ENCODE results near the gene RPL35.

Gene RPL35

DNA sequence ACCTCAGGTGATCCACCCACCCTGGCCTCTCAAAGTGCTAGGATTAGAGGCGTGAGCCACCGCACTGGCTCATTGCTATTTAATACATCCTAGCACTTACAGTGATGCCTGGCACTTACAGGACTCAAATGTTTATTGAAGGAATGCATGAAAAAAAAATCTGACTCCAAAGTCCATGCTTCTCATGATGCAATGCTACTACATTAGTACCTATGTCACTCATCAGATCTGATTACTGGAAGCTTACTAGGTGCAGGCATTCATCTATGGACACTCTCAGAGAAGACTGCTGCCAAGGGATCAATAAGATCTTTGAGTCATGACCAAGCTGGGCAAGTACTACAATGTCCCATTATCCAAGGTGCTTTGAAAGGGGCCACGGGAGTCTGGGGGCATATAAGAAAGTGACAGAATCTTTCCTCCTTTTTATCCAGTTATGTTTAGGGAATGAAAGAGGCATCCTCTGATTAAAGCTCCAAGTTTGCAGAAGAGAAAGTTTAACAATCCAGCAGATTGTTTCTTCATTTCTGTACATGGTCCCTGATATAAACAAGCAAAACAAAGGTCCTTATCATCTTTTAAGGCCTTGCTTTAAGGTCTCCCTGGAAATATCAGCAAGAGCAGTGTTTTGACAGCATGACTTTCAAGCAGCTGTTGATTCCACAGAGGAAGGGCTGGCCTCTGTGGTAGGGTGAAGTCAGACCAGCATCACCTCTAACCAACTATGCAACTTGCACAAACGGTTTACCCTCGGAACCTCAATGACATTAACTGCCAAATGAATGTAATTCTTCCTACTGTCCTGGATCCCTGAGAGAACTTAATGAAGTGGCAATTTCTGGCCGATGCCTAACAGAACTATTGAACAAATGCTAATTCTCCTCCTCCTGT lies 36.1 kb upstream of the RPL35 start:
- Histone ChIP-seq H3K36me3 (ENCODE audit: control insufficient read depth, insufficient read depth, low read length) (no peaks in the 10 kb centered on the region), H3K4me3 (ENCODE audit: low read depth, low read length) (no peak overlapping the region), H3K9ac (no peak overlapping the region), H3K27ac (no peak overlapping the region), H3K79me2 (no peaks in the 10 kb centered on the region), H3K9me3 (ENCODE audit: control insufficient read depth, low read length) (no peaks in the 10 kb centered on the region), H3K27me3 (ENCODE audit: control insufficient read depth, insufficient read depth, low read length) (no peaks in the 10 kb centered on the region), H3K4me1 (no peaks in the 10 kb centered on the region), H3K4me2 (ENCODE audit: low read length) (no peak overlapping the region), H2AFZ (no peak overlapping the region)
- TF ChIP-seq, protein P1, sequence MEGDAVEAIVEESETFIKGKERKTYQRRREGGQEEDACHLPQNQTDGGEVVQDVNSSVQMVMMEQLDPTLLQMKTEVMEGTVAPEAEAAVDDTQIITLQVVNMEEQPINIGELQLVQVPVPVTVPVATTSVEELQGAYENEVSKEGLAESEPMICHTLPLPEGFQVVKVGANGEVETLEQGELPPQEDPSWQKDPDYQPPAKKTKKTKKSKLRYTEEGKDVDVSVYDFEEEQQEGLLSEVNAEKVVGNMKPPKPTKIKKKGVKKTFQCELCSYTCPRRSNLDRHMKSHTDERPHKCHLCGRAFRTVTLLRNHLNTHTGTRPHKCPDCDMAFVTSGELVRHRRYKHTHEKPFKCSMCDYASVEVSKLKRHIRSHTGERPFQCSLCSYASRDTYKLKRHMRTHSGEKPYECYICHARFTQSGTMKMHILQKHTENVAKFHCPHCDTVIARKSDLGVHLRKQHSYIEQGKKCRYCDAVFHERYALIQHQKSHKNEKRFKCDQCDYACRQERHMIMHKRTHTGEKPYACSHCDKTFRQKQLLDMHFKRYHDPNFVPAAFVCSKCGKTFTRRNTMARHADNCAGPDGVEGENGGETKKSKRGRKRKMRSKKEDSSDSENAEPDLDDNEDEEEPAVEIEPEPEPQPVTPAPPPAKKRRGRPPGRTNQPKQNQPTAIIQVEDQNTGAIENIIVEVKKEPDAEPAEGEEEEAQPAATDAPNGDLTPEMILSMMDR (IDR thresholded peaks at IDR 0.05): no peak

DNA sequence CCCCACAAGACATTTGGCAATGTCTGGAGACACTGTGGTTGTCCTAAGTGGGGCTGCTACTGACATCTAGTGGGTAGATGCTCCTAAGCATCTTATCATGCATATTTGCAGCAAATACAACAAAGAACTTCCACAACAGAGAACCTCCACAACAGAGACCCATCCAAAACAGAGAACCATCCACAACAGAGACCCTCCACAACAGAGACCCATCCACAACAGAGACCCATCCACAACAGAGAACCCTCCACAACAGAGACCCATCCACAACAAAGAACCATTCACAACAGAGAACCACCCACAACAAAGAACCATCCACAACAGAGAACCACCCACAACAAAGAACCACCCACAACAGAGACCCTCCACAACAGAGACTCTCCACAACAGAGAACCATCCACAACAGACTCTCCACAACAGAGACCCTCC lies 33.0 kb upstream of the RPL35 start:
- Histone ChIP-seq H3K79me2 (no peaks in the 10 kb centered on the region), H3K36me3 (ENCODE audit: control insufficient read depth, insufficient read depth, low read length) (no peaks in the 10 kb centered on the region), H3K4me1 (no peaks in the 10 kb centered on the region), H2AFZ (no peak overlapping the region), H3K4me2 (ENCODE audit: low read length) (no peak overlapping the region), H3K27ac (no peak overlapping the region), H3K9me3 (ENCODE audit: control insufficient read depth, low read length) (no peaks in the 10 kb centered on the region), H3K9ac (no peak overlapping the region), H3K4me3 (ENCODE audit: low read depth, low read length) (no peak overlapping the region), H3K27me3 (ENCODE audit: control insufficient read depth, insufficient read depth, low read length) (no peaks in the 10 kb centered on the region)
- TF ChIP-seq, protein P1 (IDR thresholded peaks at IDR 0.05): no peak

DNA sequence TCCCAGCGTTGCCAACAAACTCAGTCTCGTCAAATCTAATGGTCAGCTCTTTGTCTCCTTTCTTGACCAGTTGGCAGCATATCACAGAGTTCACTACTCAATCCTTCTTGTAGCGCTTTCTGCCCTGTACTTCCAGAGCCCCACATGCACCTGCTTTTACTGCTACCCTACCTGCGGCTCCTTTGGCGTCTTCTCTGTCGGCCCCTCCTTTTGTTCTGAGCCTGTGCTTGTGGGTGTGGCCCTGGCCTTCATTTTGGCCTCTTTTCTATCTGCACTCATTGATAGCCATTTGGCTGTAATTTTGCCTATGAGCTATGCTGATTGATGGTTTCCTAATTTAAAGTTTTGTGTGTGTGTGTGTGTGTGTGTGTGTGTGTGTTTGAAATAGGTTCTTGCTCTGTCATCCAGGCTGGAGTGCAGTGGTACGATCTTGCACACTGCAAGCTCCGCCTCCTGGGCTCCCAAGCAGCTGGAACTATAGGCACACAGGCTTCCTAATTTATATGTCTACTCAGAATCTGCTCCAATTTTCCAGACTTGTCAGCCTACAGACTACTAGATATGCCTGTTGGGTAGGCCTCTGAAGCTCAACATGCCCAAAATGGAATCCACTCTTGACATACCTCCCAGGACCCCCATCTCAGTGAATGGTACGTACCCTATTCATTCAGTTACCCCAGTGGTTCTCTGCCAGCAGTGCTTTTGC lies 32.4 kb upstream of the RPL35 start:
- no peak overlapping the region for H3K9ac ChIP-seq
- no peak overlapping the region for H3K4me2 ChIP-seq (ENCODE audit: low read length)
- no peak overlapping the region for H3K4me3 ChIP-seq (ENCODE audit: low read depth, low read length)
- no peaks in the 10 kb centered on the region for H3K4me1 ChIP-seq
- no peaks in the 10 kb centered on the region for H3K9me3 ChIP-seq (ENCODE audit: control insufficient read depth, low read length)
- H3K27ac ChIP-seq: no peak overlapping the region
- H3K27me3 ChIP-seq (ENCODE audit: control insufficient read depth, insufficient read depth, low read length): no peaks in the 10 kb centered on the region
- no peak overlapping the region for H2AFZ ChIP-seq
- H3K79me2 ChIP-seq: no peaks in the 10 kb centered on the region
- no peaks in the 10 kb centered on the region for H3K36me3 ChIP-seq (ENCODE audit: control insufficient read depth, insufficient read depth, low read length)
- TF ChIP-seq, protein P1 (IDR thresholded peaks at IDR 0.05): no peak

DNA sequence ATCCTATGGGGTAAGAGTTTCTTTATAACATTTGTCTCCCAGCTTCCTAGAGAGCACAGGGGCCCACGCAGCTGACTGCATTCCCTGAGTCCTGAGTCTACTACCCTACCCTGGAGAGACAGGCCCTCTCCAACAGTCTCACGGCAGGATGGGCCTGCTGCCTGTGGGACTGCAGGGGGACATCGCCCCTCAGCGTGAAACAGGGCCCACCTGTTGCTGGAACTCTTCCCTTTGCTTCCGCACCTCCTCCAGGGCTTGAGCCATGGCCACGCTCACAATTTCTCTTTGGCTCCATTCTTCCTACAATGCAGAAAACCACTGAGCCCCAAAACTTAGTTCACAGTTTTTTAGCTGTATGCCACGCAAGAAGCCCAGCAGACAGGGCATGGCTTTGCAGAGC lies 28.4 kb upstream of the RPL35 start:
- Histone ChIP-seq H3K27ac (no peak overlapping the region), H3K4me3 (ENCODE audit: low read depth, low read length) (no peak overlapping the region), H3K36me3 (ENCODE audit: control insufficient read depth, insufficient read depth, low read length) (no peaks in the 10 kb centered on the region), H3K9me3 (ENCODE audit: control insufficient read depth, low read length) (no peaks in the 10 kb centered on the region), H2AFZ (no peak overlapping the region), H3K9ac (no peak overlapping the region), H3K4me2 (ENCODE audit: low read length) (no peak overlapping the region), H3K4me1 (no peaks in the 10 kb centered on the region), H3K79me2 (no peaks in the 10 kb centered on the region), H3K27me3 (ENCODE audit: control insufficient read depth, insufficient read depth, low read length) (no peaks in the 10 kb centered on the region)
- TF ChIP-seq, protein P1 (IDR thresholded peaks at IDR 0.05): no peak
